ENCODE measurements around the gene PLBD1. TPM values are rescaled to one million over a fixed set of nuclear protein-coding genes. Genes with fewer than 3 reads are reported as not detected.

Gene PLBD1
- total RNA-seq, 1 donor from 2014 or later = 14.2 TPM

DNA sequence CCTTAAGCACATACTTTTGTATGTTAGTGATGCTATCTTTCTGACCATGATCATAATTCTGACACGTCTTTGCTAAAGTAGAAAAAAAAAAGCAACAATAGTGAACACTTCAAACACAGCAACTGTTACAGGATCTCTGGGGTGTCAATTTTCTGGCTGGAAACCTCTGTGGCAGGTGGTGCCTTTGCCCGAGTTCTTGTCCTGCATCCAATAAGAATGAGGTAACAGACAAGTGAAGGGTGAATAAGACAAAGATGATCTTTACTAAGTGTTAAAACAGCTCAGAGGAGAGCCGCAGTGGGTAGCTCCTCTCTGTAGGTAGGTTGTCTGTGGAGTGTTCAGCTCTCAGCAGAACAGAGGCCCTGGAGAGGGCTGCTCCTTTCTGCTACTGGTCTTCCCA lies 20.9 kb upstream of the PLBD1 start:
- no peak for TF ChIP-seq CTCF (conservative IDR thresholded peaks at IDR 0.05; ENCODE audit: low read depth, low read length)
- no peak for DNase-seq (ENCODE audit: low read depth)
- no peak overlapping the region for H3K4me3 ChIP-seq (ENCODE audit: low read depth, low read length)

DNA sequence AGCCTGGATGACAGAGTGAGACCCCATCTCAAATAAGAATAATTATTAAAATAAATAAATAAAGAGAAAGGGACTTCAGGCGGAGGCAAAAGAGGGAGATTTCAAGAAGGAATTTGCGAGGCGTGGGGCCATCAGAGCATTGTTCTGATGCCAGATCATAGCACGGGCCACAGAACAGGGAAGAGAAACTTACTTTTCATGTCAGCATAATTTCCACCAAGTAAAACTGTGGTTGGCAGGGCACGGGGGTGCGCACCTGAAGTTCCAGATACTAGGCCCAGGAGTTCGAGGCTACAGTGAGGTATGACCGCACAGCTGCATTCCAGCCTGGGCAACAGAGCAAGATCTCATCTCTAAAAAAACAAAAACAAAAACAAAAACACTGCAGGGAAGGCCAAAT lies 11.0 kb upstream of the PLBD1 start:
- TF ChIP-seq CTCF (conservative IDR thresholded peaks at IDR 0.05; ENCODE audit: low read depth, low read length) = no peak
- no peak for DNase-seq (ENCODE audit: low read depth)

DNA sequence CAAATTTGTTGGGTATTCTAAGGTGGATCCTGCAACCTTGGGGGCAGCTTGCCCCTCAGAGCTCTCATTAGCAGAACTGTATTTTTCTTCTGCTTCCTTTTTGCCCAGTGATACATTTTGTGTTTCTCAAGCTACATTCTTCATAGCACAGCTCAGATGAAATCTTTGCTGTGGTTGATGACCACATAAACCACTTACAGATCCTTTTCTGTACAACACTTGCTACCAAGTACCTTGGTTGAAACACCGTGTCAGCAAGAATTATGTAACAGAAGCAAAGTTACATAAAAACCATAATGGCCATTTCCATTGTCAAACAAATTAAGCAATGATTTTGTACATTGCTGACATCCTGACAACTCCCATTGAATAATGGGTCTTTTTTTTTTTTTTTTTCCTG lies 9.7 kb upstream of the PLBD1 start:
- TF ChIP-seq CTCF (conservative IDR thresholded peaks at IDR 0.05; ENCODE audit: low read depth, low read length) = no peak
- no peak overlapping the region for H3K4me3 ChIP-seq (ENCODE audit: low read depth, low read length)
- no peak for DNase-seq (ENCODE audit: low read depth)

More for the DNA sequence above, 11.0 kb upstream of the PLBD1 start:
- H3K4me3 ChIP-seq (ENCODE audit: low read depth, low read length) = no peak overlapping the region

GRCh38 chr12:14576896-14577295 lies 9.2 kb upstream of the PLBD1 start:
- DNase-seq (ENCODE audit: low read depth) = no peak
- H3K4me3 ChIP-seq (ENCODE audit: low read depth, low read length) = no peak overlapping the region
- no peak for TF ChIP-seq CTCF (conservative IDR thresholded peaks at IDR 0.05; ENCODE audit: low read depth, low read length)

DNA sequence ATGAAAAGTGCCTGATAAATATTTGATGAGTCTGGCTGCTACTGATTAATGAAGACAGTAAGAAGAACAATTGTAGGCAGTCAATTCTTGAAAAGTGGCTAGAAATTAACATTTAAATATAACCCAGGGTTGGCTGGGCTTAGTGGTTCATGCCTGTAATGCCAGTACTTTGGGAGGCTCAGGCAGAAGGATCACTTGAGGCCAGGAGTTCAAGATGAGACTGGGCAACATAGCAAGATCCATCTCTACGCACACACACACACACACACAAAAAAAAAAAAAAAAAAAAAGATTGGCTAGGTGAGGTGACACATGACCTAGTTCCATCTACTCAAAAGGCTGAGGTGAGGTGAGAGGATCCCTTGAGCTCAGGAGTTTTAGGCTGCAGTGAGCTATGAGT lies 7.9 kb upstream of the PLBD1 start:
- DNase-seq (ENCODE audit: low read depth) = no peak
- no peak overlapping the region for H3K4me3 ChIP-seq (ENCODE audit: low read depth, low read length)
- no peak for TF ChIP-seq CTCF (conservative IDR thresholded peaks at IDR 0.05; ENCODE audit: low read depth, low read length)

DNA sequence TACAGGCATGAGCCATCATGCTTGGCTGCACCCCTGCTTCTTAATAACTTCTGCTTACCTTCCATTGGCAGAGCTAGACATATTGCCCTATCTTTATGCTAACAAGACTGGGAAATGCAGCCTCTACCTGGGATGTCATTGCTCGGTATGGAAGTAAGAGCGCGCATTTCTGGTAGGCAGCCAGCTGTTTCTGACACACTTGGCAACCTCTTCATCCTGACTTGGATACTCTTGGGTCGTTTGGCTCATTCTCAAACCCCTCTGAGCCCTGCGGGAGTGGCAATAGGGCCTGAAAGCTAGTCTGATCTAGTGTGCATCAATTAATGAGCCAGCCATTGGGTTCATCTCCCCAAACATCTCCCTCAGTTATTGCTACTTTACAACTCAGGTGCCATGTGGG lies 5.4 kb upstream of the PLBD1 start:
- no peak for DNase-seq (ENCODE audit: low read depth)
- H3K4me3 ChIP-seq (ENCODE audit: low read depth, low read length) = no peak overlapping the region
- TF ChIP-seq CTCF (conservative IDR thresholded peaks at IDR 0.05; ENCODE audit: low read depth, low read length) = no peak

DNA sequence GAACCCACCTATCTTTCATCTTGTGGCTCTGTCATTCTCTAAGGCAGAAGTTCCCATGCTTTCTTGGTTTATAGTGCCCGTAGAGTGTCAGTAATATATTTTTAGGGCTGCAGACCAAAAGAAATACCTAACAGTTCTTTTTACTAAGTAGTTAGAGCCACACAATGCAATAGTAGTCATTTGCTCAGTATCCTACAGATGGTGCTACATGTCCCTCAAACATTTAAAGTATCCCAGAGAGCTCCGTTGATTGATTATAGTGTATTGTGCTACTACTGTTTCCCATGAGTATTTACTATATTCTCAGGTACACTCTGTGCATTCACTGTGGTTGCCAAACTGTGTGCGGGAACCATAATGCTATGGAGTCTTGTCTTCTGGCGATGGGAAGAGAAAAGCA lies 4.7 kb upstream of the PLBD1 start:
- no peak for DNase-seq (ENCODE audit: low read depth)
- TF ChIP-seq CTCF (conservative IDR thresholded peaks at IDR 0.05; ENCODE audit: low read depth, low read length) = peak; percentile 31
- H3K4me3 ChIP-seq (ENCODE audit: low read depth, low read length) = no peak overlapping the region

Data from epithelial cell of proximal tubule (primary cell).